Small intestine (tissue), 7 donors: ENCODE results near the gene KDM5B. TPM values are rescaled to one million over a fixed set of nuclear protein-coding genes. Genes with fewer than 3 reads are reported as not detected.
"Not testable (repeated sequence)": the region's sequence is repeated elsewhere in the genome, so short reads cannot be mapped to it uniquely, and the experiment has no call there.

Experiments
- DNase-seq, 2 donors: peaks; one replicate each; pipeline versions ENCODE4 v3.0.0 to v3.0.0-alpha.2; 2013
- FAIRE-seq: peaks from 2 replicates; lab custom pipeline; 2012; peaks lifted over from hg19 to GRCh38; lab: Jason Lieb, UNC
- H3K27ac ChIP-seq, 3 donors: one replicate each; pipeline ENCODE4 v1.5.1; 2013; ENCODE audit warnings: low read length in 2 of 3, mild to moderate bottlenecking in 2 of 3, control low read depth in 1 of 3, inconsistent platforms in 1 of 3, low read depth in 1 of 3, moderate library complexity in 1 of 3
- H3K27me3 ChIP-seq, 3 donors: one replicate each; pipeline ENCODE4 v1.6.1; 2013; ENCODE audit warnings: low read length in 3 of 3, inconsistent platforms in 1 of 3; ENCODE audit not compliant: control insufficient read depth in 3 of 3, insufficient read depth in 3 of 3
- H3K36me3 ChIP-seq, 3 donors: one replicate each; pipeline ENCODE4 v1.6.1; 2013; ENCODE audit warnings: low read length in 3 of 3, inconsistent platforms in 1 of 3, low read depth in 1 of 3, mild to moderate bottlenecking in 1 of 3, moderate library complexity in 1 of 3; ENCODE audit not compliant: control insufficient read depth in 3 of 3, insufficient read depth in 2 of 3
- H3K4me1 ChIP-seq, 3 donors: one replicate each; pipeline ENCODE4 v1.6.1; 2013; ENCODE audit warnings: low read length in 2 of 3, inconsistent platforms in 1 of 3, low read depth in 1 of 3, mild to moderate bottlenecking in 1 of 3, moderate library complexity in 1 of 3; ENCODE audit not compliant: control insufficient read depth in 3 of 3, insufficient read depth in 2 of 3
- H3K4me3 ChIP-seq, 3 donors: one replicate each; pipeline ENCODE4 v1.5.1; 2013; ENCODE audit warnings: low read length in 3 of 3, control low read depth in 1 of 3, inconsistent platforms in 1 of 3, low read depth in 1 of 3, mild to moderate bottlenecking in 1 of 3, moderate library complexity in 1 of 3
- H3K9me3 ChIP-seq, 2 donors: one replicate each; pipeline ENCODE4 v1.6.1; 2013; ENCODE audit warnings: low read depth in 1 of 2, low read length in 1 of 2; ENCODE audit not compliant: control insufficient read depth in 2 of 2, insufficient read depth in 1 of 2
- WGBS, 3 donors: extraction: QIAGEN DNeasy Blood & Tissue Kit; methylation state at CpG; one replicate each; pipeline ENCODE4 v1.1.7; 2013; 5-methylcytosine and 5-hydroxymethylcytosine counted together
- polyA plus RNA-seq, 4 donors: library from polyadenylated mRNA; stranded (reverse) in 3 of 4; unstranded in 1 of 4; fragments of 200-250 nt in 3 of 4; fragments of 120-200 nt in 1 of 4; gene quantifications; one replicate each; pipeline versions ENCODE4 v1.2.1 to v1.2.3, GENCODE V29; 2013
- donor health status: healthy with polysubstance abuse.
- donor health status: control.
- donor health status: control.
- donor health status: Bipolar disorder and iron deficiency.
- donor health status: healthy.

Gene KDM5B
- polyA plus RNA-seq, 4 donors = 5.7 to 39.5 (median 9.1) TPM

GRCh38 chr1:202802034-202802433, 6.2 kb downstream of the KDM5B start:
- Histone ChIP-seq H3K27ac (no peak overlapping the region), H3K4me1 (peaks cover 0 to 10% (median 0%) of the 10 kb centered on the region in 3 donors), H3K9me3 (peaks cover 0 to 2% of the 10 kb centered on the region in 2 donors), H3K27me3 (no peaks in the 10 kb centered on the region), H3K36me3 (peaks cover 0 to 14% (median 2%) of the 10 kb centered on the region in 3 donors), H3K4me3 (no peak overlapping the region)
- FAIRE-seq (no peak), DNase-seq (no peak)
- 56 to 83% (median 67%) methylated on average over 2 of the region's 2 CpGs for WGBS, 3 donors

- H3K36me3 ChIP-seq = peaks cover 0 to 23% (median 2%) of the 10 kb centered on the region in 3 donors
- H3K4me3 ChIP-seq = no peak overlapping the region
- FAIRE-seq (no peak), DNase-seq (no peak)
- H3K9me3 ChIP-seq = peaks cover 0 to 2% of the 10 kb centered on the region in 2 donors
- 90 to 96% (median 94%) methylated on average over 2 of the region's 2 CpGs for WGBS, 3 donors
- no peak overlapping the region for H3K27ac ChIP-seq
- H3K27me3 ChIP-seq = no peaks in the 10 kb centered on the region
- peaks cover 0 to 7% (median 0%) of the 10 kb centered on the region in 3 donors for H3K4me1 ChIP-seq
Observed at GRCh38 chr1:202801175-202801574, 7.0 kb downstream of the KDM5B start.

GRCh38 chr1:202800742-202801141, 7.5 kb downstream of the KDM5B start:
- H3K4me1 ChIP-seq = peaks cover 0 to 3% (median 0%) of the 10 kb centered on the region in 3 donors

GRCh38 chr1:202798792-202799331, 9.4 kb downstream of the KDM5B start:
- Histone ChIP-seq H3K36me3 (peaks cover 0 to 27% (median 2%) of the 10 kb centered on the region in 3 donors), H3K27me3 (no peaks in the 10 kb centered on the region), H3K4me1 (no peaks in the 10 kb centered on the region), H3K4me3 (no peak overlapping the region), H3K9me3 (peaks cover 0 to 2% of the 10 kb centered on the region in 2 donors), H3K27ac (no peak overlapping the region)
- WGBS, 3 donors = 71 to 79% (median 76%) methylated on average over 6 of the region's 6 CpGs
- DNase-seq (no peak), FAIRE-seq (no peak)

More at GRCh38 chr1:202800742-202801141, 7.5 kb downstream of the KDM5B start:
- Histone ChIP-seq H3K4me3 (no peak overlapping the region), H3K27me3 (no peaks in the 10 kb centered on the region), H3K27ac (no peak overlapping the region), H3K36me3 (peaks cover 0 to 27% (median 2%) of the 10 kb centered on the region in 3 donors), H3K9me3 (peaks cover 0 to 2% of the 10 kb centered on the region in 2 donors)
- 92 to 100% (median 94%) methylated on average over 1 of the region's 1 CpG for WGBS, 3 donors
- no peak for FAIRE-seq
- no peak for DNase-seq

GRCh38 chr1:202798260-202798659, 10.0 kb downstream of the KDM5B start:
- FAIRE-seq = no peak

GRCh38 chr1:202796670-202797069, 11.6 kb downstream of the KDM5B start:
- H3K36me3 ChIP-seq = peaks cover 0 to 27% (median 2%) of the 10 kb centered on the region in 3 donors
- peaks cover 0 to 3% (median 2%) of the 10 kb centered on the region in 3 donors for H3K4me1 ChIP-seq
- DNase-seq (no peak), FAIRE-seq (no peak)
- H3K4me3 ChIP-seq = no peak overlapping the region
- H3K27ac ChIP-seq = no peak overlapping the region
- WGBS, 3 donors = 93 to 99% (median 96%) methylated on average over 7 of the region's 7 CpGs
- peaks cover 0 to 2% of the 10 kb centered on the region in 2 donors for H3K9me3 ChIP-seq
- no peaks in the 10 kb centered on the region for H3K27me3 ChIP-seq

More at GRCh38 chr1:202798260-202798659, 10.0 kb downstream of the KDM5B start:
- Histone ChIP-seq H3K36me3 (peaks cover 0 to 27% (median 2%) of the 10 kb centered on the region in 3 donors), H3K27me3 (no peaks in the 10 kb centered on the region), H3K9me3 (peaks cover 0 to 2% of the 10 kb centered on the region in 2 donors), H3K4me1 (no peaks in the 10 kb centered on the region), H3K27ac (no peak overlapping the region), H3K4me3 (no peak overlapping the region)
- DNase-seq = no peak
- WGBS, 3 donors = 80 to 88% (median 82%) methylated on average over 4 of the region's 4 CpGs

- H3K27me3 ChIP-seq, FAIRE-seq, H3K27ac ChIP-seq, DNase-seq, H3K4me3 ChIP-seq, H3K9me3 ChIP-seq, H3K4me1 ChIP-seq: not testable (repeated sequence)
- 44 to 77% (median 68%) methylated on average over 6 of the region's 6 CpGs for WGBS, 3 donors
- H3K36me3 ChIP-seq = peaks cover 0 to 23% (median 0%) of the 10 kb centered on the region in 3 donors
Observed at GRCh38 chr1:202794931-202795330, 13.3 kb downstream of the KDM5B start.

- peaks cover 0 to 6% (median 2%) of the 10 kb centered on the region in 3 donors for H3K4me1 ChIP-seq
- H3K27me3 ChIP-seq = no peaks in the 10 kb centered on the region
- FAIRE-seq (no peak), DNase-seq (no peak)
- no peaks in the 10 kb centered on the region for H3K9me3 ChIP-seq
- peaks cover 0 to 23% (median 0%) of the 10 kb centered on the region in 3 donors for H3K36me3 ChIP-seq
- H3K4me3 ChIP-seq = no peak overlapping the region
- no peak overlapping the region for H3K27ac ChIP-seq
Observed at GRCh38 chr1:202794051-202794740, 14.0 kb downstream of the KDM5B start.
